ENCODE measurements around the gene PHC2.

The PHC2 gene

DNA sequence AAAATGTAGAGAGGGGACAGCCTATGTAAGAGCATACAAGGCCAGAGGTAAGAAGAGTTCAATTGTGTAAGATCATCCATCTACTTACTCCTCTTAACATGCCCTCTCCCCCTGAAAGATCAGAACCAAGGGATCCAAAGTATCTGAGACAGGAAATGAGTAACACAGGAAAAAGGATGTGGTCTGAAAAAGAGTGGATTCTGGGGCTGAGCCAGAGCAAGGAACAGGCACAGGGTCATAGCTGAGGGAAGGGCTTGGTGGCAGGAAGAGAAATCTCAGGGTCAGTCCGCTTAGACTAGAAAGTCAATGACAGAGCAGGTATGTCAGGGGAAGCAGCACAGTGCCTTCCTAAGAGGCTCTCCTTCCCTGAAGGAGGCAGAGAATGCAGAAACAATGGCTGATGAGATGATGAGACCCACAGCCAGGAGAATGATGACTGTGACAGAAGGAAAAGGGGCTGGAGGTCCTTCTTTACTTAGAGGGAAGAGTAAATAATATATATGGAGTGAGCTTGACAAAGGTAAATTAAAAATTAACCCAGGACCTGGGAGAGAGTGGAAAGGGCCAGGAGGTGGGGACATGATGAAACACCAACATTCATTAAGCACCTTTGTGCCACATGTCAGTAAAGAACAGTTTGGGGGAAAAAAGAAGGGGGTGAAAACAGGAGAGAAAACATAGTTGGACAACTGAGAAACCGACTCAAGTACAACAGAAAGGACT is 83.8 kb downstream of the PHC2 start:
- no peak for DNase-seq

DNA sequence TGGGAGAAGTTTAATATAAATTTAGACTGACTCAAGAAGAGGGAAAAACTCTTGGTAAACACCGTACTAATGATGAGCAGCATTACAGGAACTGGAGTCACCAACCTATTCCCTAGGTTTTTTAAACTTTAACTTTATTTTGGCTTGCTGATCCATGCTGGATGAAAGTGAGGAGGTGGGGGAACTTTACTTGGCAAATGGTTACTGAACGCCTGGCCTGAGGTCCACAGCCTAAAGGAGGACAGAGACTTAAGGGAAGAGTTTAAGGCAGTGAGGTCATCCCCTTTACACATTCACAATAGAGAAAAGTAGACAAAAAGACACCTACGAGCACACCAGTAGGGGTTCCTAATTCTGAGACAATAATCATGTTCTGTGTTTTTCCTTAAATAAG is 84.4 kb downstream of the PHC2 start:
- DNase-seq: no peak

DNA sequence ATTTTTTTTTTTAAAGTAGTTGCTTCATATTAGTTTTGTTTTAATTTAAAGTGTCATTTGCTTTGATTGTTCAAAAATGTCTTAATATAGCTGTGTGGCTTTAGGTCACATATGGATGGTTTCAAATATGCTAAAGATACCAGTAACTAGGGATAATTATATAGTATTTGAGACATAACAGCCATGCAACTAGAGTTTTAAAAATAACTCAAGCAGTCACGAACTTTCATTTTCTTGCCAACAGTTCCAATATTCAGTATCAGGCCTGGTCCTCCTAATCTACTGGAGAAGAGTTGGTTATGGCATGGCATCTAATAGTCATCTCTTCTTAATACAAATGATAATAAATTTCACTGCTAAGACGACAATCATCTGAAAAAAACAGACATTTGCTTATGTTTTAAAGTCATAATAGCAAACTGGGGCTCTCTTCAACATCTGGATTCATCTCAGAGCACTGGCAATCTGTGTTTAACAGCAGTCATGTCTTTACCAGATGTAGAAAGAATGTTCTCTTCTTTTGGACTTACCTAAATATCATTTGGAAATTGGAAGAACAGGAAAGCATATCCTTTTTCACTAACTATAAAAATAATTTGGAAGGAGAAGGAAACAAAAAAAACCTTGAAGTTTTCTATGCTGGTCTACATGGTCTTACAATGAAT is 85.9 kb downstream of the PHC2 start:
- no peak for DNase-seq

DNA sequence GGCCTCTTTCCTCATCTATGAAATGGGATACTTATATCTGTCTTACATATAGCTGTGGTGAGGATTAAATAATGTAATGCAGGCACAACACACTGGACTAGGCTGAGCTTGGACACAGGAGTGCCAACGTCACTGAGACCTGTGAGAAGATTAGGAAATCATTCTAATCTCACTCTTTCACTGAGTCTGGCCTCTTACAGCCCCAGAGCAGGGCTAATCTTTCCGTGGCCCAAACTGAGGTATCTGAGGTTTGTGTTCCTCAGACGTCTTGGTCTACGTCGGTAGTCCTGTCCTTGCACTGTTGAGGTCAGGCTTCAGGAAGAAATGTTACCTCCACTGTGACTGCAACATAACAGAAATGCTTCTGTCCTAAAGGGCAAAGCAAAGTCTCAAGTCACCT is 87.4 kb downstream of the PHC2 start:
- DNase-seq: peak; percentile 37

DNA sequence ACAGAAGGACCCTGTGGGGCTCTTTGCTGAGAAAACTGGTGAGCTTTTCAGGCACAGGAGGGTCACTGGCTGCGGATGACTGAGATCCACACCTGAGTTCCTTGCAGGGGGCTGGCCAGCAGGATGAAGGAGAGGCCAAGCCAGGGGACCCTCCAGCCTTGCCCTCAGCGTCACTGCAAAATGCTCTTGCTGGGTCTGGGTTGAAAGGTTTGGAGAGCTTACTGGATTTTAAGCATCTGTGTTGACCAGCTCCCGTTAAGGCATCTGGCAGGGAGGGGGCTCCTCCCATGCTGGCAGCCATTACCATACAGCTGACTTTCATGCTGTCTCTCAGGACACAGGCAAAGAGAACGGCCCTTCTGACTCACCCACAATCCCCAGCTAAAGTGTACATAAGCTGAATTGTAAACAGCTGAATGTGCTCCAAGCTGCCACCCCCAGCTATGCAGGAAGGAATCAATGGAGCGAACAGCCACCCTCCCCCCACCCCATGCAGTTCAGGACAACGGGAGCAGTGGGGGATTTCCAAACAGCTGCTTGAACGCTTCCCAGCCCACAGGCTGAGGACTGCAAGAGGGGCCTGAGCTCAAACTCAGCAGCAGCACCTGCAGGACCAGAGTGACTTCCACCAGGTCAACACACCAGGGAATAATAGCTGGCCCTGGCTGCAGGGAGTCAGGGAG is 88.7 kb downstream of the PHC2 start:
- DNase-seq: no peak

DNA sequence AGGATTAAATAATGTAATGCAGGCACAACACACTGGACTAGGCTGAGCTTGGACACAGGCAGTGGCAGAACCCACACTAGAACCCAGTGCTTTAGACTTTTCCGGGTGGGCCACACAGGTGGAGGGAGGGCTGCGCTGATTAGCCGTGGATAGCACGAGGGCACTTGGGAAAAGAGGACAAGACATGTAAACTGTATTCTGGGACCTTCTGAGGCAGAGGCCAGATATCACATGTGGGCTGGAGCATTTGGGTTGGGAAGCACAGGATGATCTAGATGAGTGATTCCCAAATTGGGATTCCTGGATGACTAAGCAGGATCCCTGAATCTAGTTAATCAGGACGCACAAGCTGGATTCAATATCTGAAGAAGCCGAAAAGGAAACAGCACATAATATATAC is 89.7 kb downstream of the PHC2 start:
- no peak for DNase-seq

DNA sequence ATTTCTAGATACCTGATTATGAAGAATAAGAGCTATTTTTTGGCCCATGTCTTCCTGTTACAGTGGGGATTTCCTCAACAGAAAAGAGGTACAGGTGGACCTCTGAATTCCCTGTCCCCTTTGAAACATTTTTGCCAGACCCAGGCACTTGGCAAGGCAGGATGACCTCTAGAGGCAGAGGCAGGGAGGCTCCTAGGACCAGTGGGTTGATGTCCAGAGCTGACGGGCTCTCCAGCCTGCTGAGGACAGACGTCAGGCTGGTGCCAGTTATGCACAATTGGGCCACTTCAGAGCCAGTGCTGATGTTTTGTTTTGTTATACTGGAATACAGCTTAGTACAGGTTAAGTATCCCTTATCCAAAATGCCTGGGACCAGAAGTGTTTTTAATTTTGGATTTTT is 91.5 kb downstream of the PHC2 start:
- no peak for DNase-seq

DNA sequence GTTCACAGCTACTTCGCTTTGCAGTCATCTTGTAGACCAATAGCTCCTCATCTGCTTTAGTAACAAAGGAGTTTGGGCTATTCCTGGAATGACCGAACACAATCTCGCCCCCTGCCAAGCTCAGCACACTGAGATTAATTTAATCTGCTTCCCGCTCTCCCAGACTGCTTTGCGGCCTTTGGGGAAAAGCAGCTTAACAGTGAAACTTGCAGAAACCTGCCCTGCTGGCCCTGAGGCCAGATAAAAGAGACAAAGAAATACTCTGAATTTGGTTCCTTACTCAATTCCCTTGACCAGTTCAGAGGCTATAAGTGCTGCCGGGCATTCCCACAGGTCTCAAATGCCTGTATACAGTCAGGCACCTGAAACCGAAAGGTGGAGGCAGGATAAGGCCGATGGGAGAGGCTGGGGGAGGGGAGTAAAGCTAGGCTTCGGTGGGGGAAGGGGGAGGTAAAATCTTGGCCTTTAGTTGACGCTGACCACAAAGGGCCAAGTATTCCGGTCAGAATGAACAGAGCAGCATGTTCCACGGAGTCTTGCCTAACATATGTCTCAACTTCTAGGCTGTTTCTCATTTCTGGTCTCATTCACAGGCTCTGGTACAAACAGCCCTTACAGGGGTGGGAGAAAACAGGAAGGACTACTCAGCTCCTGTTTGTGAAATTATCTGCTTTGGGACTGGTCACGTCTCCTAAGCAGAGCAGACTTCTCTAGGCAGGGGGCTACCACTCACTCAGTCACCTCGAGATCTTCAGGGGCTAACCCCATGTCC is 92.3 kb downstream of the PHC2 start:
- peak; percentile 34 for DNase-seq

DNA sequence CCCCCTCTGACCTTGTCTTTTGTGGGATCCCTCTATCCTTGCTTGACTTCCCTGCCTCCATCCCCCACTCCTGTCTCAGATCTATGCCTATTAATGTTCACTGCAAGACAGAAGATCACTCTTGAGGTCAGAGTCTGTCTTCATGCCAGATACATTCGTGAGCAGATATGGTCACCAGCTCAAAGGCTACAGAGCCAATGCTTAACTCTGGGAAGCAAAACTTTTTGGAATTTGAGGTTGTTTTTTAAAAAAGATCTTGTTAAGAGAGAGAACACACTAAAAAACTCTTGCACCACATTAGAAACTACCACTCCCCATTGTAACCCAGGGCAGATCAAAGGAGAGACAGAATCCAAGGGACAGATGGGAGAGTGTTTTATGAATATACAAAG is 92.9 kb downstream of the PHC2 start:
- no peak for DNase-seq

DNA sequence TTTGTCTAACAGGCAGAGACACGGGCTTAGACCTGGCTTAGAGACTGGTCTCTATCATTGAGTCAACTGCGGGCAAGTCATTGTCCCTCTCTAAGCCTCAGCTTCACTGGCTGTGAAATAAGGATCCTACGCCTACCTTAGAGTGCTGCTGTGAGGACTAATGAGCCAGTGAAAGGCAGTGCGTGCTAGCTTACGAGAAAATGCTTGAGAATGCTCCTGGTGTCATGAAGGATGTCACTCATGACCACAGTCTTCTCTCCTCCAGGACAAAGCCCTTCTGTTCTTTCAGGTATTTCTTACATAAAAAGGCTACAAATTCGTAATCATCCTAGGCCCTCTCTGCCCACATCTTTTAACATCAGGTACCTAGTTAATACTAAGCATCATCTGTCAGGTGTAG is 93.5 kb downstream of the PHC2 start:
- DNase-seq: no peak

DNA sequence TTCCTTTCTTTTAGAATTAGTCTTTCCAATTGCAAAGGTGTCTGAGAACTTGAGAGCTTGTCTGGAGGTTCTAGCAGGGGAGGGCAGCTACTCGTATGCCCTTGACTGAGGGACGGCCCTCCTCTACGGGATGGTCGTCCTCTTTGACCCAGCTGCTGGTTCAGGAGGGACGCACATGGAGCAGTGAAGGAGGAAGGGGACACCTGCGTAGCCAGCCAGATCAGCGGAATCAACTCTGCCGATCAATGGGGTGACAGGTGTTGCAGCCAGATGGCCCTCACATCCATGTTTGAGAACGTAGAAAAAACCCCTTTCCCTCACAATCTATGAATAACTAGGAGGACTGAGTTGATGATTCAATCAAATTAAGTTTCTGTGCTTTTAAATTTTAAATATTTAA is 94.3 kb downstream of the PHC2 start:
- no peak for DNase-seq

DNA sequence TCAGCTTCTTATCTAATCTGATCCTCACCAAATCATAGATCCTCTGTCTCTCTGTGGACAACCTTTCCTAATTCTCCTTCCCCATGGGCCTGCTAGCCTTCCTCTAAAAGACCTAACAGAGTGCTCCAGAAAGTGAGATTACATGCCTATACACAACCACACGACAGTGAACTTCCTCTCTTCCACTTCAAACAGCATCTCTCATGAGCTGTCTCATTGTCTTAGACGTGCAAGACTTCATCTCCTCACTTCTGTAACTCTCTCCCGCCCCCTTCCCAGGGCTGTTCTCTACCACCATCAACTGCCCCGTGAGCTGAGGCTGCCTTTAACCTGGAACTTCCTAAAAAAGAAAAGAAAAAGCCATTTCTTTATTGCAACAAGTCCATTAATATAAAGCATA is 95.9 kb downstream of the PHC2 start:
- DNase-seq: no peak

DNA sequence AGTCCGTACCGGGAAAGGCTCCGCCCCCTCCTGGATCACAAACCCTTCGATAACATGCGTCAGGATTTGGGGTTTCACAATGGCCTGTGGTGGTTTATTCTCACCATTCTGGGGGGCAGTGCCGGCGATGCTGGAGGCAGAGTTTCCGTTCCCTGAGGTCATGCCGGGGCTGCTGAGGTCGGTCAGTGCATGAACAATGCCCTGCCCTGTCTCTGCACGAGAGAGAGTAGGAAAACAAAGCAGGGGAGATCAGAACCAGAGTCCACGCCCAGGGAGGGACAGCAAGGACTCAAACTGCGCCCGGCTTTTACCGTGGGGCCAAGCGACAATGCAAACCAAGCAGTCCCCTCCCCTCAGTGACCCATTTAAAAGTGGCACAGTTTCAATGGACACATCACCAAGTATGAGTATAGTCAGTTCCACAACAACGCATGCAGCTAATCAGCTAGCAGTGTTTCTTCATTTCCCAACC is 96.8 kb downstream of the PHC2 start:
- no peak for DNase-seq

DNA sequence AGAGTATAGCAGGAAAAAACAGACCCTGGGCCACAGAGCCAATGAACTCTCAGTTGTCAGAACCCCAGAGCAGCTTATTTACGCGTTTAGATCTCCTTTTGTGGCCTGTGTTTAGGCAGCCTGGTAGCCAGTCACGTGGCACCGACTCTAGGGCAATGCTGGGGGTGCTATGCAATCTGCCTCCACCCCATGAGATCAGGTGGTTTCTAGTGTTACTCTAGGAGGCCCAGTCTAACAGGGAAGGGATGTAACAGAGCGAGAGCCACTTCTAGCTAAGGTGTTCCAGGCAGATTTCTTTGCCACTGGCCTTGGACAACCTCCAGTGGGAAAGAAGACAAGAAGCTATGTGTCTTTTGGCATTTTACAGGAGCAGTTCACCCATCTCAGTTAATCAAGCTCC is 98.0 kb downstream of the PHC2 start:
- no peak for DNase-seq

DNA sequence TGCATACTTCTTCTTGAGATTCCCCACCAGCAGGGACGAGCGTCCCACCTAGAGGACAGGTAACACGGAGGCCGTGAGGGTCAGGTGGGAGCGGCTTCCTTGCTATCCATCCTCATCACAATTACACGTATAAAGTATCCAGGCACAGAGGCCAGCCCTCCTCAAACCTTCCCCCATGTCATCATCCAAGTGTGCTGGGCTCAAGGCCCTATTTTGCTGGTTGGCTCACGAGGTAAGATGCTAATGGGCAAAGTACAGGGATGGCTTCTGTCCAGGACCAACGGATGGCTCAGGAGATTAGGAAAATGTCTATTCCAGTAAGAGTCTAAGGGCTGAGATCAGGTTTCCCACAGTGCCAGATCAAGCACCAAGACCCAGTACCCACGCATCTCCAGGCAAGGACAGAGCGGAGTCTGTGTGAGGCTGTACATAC is 98.5 kb downstream of the PHC2 start:
- DNase-seq: no peak

DNA sequence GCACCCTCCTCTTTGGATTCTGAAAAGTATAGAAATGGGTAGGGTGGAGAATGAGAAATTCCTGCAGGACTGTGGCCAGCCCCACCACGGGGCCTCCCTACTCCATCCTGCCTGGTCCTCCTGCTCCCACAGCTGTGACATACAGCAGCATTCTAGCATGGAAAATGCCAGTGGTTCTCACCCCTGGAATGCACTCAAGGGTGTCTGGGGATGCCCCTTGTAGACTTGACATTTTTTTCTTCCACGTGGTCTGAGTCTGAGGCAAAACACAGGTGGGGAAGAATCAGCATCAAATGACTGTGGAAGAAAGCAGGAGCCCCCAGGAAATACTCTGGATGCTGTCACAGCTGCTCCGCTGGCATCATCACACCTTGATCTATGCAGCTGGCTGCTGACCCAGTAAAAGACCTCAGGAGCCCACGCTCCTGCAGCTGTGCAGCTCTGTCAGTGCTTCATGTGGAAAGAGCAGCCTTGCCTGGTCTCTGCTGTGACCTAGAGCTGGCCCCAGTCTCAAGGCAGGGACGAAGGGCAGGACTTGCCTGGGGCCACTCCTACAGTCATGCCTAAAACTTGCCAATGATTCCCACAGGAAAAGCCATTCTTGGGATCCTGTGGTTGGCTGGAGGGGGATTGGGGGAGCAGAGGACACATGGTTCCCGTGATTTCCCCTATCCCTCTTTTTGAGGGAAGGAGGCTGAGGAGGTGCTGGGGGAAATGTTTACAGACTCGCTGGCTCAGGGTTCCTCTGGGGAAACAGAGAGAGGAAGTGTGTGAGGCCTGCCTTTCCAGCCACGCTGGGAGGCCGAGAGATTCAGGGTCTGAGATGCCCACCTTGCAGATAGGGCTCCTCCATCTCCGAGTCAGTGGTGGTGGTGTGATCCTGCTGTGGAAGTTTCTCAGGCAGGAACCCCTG is 99.2 kb downstream of the PHC2 start:
- DNase-seq: no peak

DNA sequence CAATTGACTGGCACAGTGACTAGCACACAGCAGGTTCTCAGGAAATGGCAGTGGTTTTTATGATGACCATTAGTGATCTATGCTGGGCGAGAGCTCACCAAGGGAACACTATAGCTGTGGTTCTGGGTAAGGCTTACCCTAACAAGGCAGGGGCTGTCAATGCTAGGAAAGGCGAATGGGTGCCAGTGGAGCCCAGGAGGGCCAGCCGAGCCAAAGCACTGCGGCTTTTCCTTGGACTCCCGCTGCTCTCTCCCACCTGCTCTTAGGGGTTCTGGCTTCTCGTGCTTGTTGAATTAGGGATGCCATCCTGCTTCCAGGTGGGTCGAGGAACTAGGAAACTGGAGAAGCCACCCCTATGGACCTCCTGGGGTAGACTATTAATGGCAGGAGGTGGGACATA is 100.0 kb downstream of the PHC2 start:
- no peak for DNase-seq

DNA sequence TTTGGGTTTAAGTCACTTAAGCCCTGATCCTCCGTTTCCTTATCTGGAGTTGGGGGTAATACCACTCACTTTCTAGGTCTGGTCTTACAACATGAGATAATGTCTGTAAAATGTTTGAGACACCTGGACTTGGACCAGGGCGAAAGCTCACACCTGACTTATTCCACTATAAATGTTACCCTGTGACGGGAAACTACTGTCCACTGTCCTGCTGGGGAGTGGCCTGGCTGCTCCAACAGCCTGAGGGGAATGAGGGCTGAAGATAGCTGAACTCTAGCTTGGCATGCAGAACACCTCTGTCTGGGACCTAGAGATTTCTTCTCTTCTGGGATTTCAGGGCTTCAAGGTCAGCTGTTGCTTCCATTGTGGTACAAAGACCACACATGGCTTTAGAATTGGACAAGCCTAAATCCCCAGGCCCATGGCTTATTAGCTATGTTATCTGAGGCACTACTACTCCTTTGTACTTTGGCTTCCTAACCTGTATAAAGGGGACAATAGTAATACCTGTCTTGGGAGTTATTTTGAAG is 100.5 kb downstream of the PHC2 start:
- no peak for DNase-seq

DNA sequence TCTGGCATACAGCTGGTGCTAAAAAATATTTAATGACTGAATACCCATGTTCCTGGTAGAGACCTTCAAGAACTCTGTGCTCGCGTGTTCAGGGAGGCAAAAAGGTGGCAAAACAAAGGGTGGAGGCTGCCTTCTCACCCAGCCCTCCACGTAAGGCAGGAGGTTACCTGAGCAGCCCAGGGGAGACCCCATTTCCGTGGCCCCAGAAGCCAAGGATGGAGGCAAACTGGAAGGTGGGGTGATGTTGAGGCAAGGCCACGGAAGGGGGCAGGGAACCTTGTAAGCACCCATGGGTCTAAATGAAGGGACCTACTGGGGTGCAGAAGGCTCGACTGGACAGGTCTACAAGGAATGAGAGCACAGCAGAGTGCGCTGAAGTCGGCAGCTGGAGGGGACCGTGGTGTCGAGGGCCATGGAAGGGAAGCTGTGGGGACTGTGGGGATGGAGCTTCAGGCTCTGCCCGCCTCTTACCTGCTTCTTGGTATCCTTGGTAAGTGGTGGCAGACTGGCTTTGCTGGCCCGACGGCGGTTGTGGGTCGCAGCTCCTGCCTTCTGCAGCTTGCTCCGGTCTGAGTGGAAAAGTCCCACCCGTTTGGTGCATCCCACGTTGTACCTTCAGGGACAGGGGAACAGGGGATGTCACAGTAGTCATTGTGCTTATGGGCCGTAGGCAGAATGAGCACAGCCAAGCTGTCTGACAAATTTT is 101.1 kb downstream of the PHC2 start:
- DNase-seq: no peak

DNA sequence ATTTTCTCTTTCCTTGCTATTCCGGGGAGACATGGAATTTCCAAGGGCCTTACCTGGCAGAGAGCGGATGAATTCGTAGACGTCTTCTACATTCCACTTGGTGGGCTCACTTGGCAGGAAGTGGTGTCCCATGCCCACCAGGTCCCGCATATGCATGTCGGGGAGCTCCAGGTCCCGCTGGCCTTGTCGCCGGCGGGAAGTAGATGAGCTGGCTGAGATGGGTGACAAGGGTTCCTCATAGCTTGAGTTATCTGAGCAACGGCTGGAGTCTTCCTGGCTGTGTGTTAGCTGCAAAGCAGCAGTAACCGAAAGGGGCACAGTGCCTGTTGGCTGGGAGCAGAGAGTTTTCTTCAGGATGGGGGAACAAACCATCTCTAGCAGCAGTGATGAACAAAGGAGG is 102.1 kb downstream of the PHC2 start:
- DNase-seq: no peak

DNA sequence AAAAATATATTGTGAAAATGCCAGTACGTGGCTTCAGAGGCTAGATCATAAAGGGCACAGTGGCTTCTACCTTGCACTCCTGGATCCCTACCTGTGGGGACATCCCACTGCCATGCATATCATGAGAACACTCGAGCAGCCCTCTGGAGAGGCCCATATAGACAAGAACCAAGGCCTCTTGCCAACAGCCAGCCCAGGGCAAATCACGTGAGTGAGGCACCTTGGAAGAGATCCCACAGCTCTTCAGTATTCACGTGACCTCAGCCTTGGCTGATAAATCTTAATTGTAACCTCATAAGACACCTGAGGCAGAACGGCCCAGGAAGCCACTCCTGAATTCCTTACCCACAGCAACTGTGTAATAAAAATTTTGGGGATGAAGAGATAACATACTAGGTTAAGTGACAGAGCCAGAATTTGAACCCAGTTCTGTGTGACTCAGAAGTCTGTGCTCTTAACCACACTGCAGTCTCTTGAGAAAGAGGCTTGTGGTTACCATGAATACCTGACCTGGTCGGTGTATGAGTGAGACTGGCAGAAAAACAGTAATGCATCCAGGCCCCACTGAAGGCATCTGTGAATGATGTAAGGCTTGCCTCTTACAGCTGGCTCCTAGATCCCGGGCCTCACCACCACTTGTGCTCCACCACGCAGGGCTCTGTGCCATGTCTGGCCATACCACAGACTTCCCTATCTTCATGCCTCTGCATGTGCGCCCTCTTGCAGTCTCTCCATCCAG is 103.1 kb downstream of the PHC2 start:
- DNase-seq: peak; percentile 27
